Right lobe of liver (tissue), 4 donors: ENCODE data around the gene DUSP7.

ENCODE experiments used
- POLR2A ChIP-seq: fragments of 450-650 bp; IDR thresholded peaks from one replicate; pipeline ENCODE4 v1.6.1; 2017; ENCODE audit warnings: antibody characterized with exemption, mild to moderate bottlenecking
- TF ChIP-seq, protein P1 (sequence below), 4 donors: fragments of 200-600 bp in 3 of 4; fragments of 450-650 bp in 1 of 4; IDR thresholded peaks; one replicate each; pipeline versions ENCODE4 v1.5.1 to v1.8.0; 2016 to 2022; ENCODE audit warnings: antibody characterized with exemption in 4 of 4, mild to moderate bottlenecking in 2 of 4
- donor health status: DM: no; HTN: no; CAD: no.
- donor health status: DM: no; HTN: no; CAD: no.
- donor health status: DM: no; HTN: yes; CAD: no.

GRCh38 chr3:52039846-52040245, 16.5 kb downstream of the DUSP7 start:
- TF ChIP-seq, protein P1, sequence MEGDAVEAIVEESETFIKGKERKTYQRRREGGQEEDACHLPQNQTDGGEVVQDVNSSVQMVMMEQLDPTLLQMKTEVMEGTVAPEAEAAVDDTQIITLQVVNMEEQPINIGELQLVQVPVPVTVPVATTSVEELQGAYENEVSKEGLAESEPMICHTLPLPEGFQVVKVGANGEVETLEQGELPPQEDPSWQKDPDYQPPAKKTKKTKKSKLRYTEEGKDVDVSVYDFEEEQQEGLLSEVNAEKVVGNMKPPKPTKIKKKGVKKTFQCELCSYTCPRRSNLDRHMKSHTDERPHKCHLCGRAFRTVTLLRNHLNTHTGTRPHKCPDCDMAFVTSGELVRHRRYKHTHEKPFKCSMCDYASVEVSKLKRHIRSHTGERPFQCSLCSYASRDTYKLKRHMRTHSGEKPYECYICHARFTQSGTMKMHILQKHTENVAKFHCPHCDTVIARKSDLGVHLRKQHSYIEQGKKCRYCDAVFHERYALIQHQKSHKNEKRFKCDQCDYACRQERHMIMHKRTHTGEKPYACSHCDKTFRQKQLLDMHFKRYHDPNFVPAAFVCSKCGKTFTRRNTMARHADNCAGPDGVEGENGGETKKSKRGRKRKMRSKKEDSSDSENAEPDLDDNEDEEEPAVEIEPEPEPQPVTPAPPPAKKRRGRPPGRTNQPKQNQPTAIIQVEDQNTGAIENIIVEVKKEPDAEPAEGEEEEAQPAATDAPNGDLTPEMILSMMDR (IDR thresholded peaks at IDR 0.05): no peak
- TF ChIP-seq POLR2A: no peak
